Right lobe of liver (tissue), 4 donors: ENCODE data around the gene ZNFX1.

ENCODE experiments used
- POLR2A ChIP-seq: fragments of 450-650 bp; IDR thresholded peaks from one replicate; pipeline ENCODE4 v1.6.1; 2017; ENCODE audit warnings: antibody characterized with exemption, mild to moderate bottlenecking
- TF ChIP-seq, protein P1 (sequence below), 4 donors: fragments of 200-600 bp in 3 of 4; fragments of 450-650 bp in 1 of 4; IDR thresholded peaks; one replicate each; pipeline versions ENCODE4 v1.5.1 to v1.8.0; 2016 to 2022; ENCODE audit warnings: antibody characterized with exemption in 4 of 4, mild to moderate bottlenecking in 2 of 4
- donor health status: DM: no; HTN: no; CAD: no.
- donor health status: DM: no; HTN: no; CAD: no.
- donor health status: DM: no; HTN: yes; CAD: no.

DNA sequence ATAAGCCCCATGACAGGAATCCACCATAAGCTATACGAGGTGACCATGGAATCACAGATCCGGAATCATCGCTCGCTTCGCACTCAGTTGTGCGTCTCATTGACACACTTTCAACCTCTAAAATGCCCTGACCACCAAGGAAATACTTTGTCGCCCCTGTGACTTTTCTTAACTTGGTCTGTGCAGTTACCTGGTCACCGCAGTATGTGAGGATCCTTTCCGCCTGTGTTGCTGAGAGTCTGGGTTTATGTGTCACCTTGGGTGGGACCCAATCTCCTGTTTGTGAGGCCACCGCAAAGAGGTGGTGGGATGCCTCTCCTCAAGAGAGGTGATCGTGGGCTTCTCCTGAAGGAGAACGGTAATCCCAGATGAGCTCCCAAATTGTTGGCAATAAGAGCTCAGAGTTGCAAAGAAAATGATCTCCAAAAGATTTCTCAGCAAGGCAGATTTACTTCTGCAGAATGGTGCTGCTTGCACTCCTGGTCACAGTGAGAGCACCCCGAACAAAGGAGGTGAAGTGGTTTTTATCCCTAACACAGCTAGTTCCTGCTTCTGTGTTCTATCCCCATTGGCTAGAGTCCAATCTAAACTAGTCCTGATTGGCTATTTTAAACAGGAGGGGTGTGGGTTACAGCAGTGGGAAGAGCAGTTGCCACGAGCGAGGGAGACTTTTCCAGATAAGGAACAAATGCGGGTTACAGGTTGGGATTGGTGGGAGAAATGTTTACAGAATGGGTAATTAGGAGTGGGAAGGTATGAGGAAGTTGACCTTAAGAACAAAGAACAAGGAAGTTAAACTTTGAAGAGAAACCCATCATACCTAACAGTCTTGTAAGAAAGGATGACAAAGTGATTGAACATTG is 9.1 kb upstream of the ZNFX1 start:
- TF ChIP-seq, protein P1, sequence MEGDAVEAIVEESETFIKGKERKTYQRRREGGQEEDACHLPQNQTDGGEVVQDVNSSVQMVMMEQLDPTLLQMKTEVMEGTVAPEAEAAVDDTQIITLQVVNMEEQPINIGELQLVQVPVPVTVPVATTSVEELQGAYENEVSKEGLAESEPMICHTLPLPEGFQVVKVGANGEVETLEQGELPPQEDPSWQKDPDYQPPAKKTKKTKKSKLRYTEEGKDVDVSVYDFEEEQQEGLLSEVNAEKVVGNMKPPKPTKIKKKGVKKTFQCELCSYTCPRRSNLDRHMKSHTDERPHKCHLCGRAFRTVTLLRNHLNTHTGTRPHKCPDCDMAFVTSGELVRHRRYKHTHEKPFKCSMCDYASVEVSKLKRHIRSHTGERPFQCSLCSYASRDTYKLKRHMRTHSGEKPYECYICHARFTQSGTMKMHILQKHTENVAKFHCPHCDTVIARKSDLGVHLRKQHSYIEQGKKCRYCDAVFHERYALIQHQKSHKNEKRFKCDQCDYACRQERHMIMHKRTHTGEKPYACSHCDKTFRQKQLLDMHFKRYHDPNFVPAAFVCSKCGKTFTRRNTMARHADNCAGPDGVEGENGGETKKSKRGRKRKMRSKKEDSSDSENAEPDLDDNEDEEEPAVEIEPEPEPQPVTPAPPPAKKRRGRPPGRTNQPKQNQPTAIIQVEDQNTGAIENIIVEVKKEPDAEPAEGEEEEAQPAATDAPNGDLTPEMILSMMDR (IDR thresholded peaks at IDR 0.05), result no peak
- TF ChIP-seq POLR2A, result no peak
